HG03460 (cell line): Measurements from ENCODE around the gene APC2.

ENCODE experiments used
- ATAC-seq: cut with Tn5 transposase; IDR thresholded peaks from one replicate; pipeline ENCODE4 v1.9.1; 2021; ENCODE audit not compliant: unreplicated experiment

Gene APC2

GRCh38 chr19:1445185-1445931 is 4.6 kb upstream of the APC2 start:
- no peak for ATAC-seq

GRCh38 chr19:1445932-1446712 is 3.8 kb upstream of the APC2 start:
- ATAC-seq, result no peak

- no peak for ATAC-seq
Observed at GRCh38 chr19:1446713-1447481, 3.0 kb upstream of the APC2 start.

GRCh38 chr19:1447504-1447903 is 2.4 kb upstream of the APC2 start:
- no peak for ATAC-seq

- no peak for ATAC-seq
Observed at GRCh38 chr19:1447944-1448343, 2.0 kb upstream of the APC2 start.

GRCh38 chr19:1450735-1451731 is 1.1 kb downstream of the APC2 start:
- no peak for ATAC-seq

- ATAC-seq, result no peak
Observed at GRCh38 chr19:1451916-1452801, 2.2 kb downstream of the APC2 start.

GRCh38 chr19:1452802-1453524 is 3.0 kb downstream of the APC2 start:
- ATAC-seq, result no peak

- no peak for ATAC-seq
Observed at GRCh38 chr19:1453525-1454364, 3.8 kb downstream of the APC2 start.

GRCh38 chr19:1455002-1455335 is 5.0 kb downstream of the APC2 start:
- no peak for ATAC-seq

- no peak for ATAC-seq
Observed at GRCh38 chr19:1455336-1456120, 5.6 kb downstream of the APC2 start.

- no peak for ATAC-seq
Observed at GRCh38 chr19:1456121-1456900, 6.4 kb downstream of the APC2 start.

GRCh38 chr19:1457031-1457739 is 7.3 kb downstream of the APC2 start:
- ATAC-seq, result no peak

GRCh38 chr19:1457892-1458291 is 8.0 kb downstream of the APC2 start:
- ATAC-seq, result no peak

GRCh38 chr19:1459479-1459878 is 9.6 kb downstream of the APC2 start:
- no peak for ATAC-seq
